SHP77 (cell line): Measurements from ENCODE around the gene GGT5.
A peak's percentile ranks its signal among the peaks of the same experiment; 100 is the strongest.
"Not testable (repeated sequence)": the region's sequence is repeated elsewhere in the genome, so short reads cannot be mapped to it uniquely, and the experiment has no call there.

Source experiments
- DNase-seq, 2 experiments: peaks; one replicate each; lab custom pipeline; 2025; lab: John Stamatoyannopoulos, UW

Gene GGT5

GRCh38 chr22:24245030-24245431, at the start of gene GGT5:
GGT5 (minus strand) TSS chr22:24245082; CDS start chr22:24244725, 357 bp downstream.
- DNase-seq, result not testable (repeated sequence)

GRCh38 chr22:24292202-24292830, 47.4 kb upstream of the GGT5 start:
- DNase-seq, result not testable (repeated sequence)

- DNase-seq, result no peak
These were observed 46.8 kb upstream of the GGT5 start for GRCh38 chr22:24291515-24292201.

- no peak for DNase-seq
These were observed 45.6 kb upstream of the GGT5 start for GRCh38 chr22:24290459-24290858.

- DNase-seq, result no peak
These were observed 44.9 kb upstream of the GGT5 start for GRCh38 chr22:24289741-24290163.

GRCh38 chr22:24289114-24289513, 44.2 kb upstream of the GGT5 start:
- DNase-seq, result no peak

- not testable (repeated sequence) for DNase-seq
These were observed 42.9 kb upstream of the GGT5 start for GRCh38 chr22:24287801-24288200.

GRCh38 chr22:24287212-24287611, 42.3 kb upstream of the GGT5 start:
- not testable (repeated sequence) for DNase-seq

- DNase-seq, result no peak
These were observed 40.4 kb upstream of the GGT5 start for GRCh38 chr22:24285245-24285644.

GRCh38 chr22:24284747-24285203, 39.9 kb upstream of the GGT5 start:
- DNase-seq, result no peak

GRCh38 chr22:24282401-24282800, 37.5 kb upstream of the GGT5 start:
- no peak for DNase-seq

- not testable (repeated sequence) for DNase-seq
These were observed 35.5 kb upstream of the GGT5 start for GRCh38 chr22:24280363-24280762.

GRCh38 chr22:24274696-24275405, 30.0 kb upstream of the GGT5 start:
- DNase-seq, result not testable (repeated sequence)

GRCh38 chr22:24273906-24274305, 29.0 kb upstream of the GGT5 start:
- DNase-seq, result not testable (repeated sequence)

GRCh38 chr22:24273031-24273430, 28.1 kb upstream of the GGT5 start:
- not testable (repeated sequence) for DNase-seq

- DNase-seq, result no peak
These were observed 26.5 kb upstream of the GGT5 start for GRCh38 chr22:24271386-24271854.

GRCh38 chr22:24270556-24271385, 25.9 kb upstream of the GGT5 start, which contains the start of gene SPECC1L:
SPECC1L (plus strand) TSS chr22:24270831; CDS start chr22:24302232, 31,401 bp downstream.
- peak; percentile 86 to 90 for DNase-seq

GRCh38 chr22:24266495-24266894, 21.6 kb upstream of the GGT5 start:
- DNase-seq, result not testable (repeated sequence)

- DNase-seq, result no peak
These were observed 20.9 kb upstream of the GGT5 start for GRCh38 chr22:24265734-24266133.

GRCh38 chr22:24264329-24264896, 19.5 kb upstream of the GGT5 start:
- DNase-seq, result not testable (repeated sequence)

- not testable (repeated sequence) for DNase-seq
These were observed 18.6 kb upstream of the GGT5 start for GRCh38 chr22:24263479-24263878.
